Ishikawa (cell line): Measurements from ENCODE around the gene IREB2.

Source experiments
- CEBPB ChIP-seq: IDR thresholded peaks from 2 replicates; pipeline ENCODE4 v1.6.1; 2012
- CREB1 ChIP-seq: IDR thresholded peaks from 2 replicates; pipeline ENCODE4 v1.6.1; 2012; ENCODE audit warnings: low read depth
- EGR1 ChIP-seq: IDR thresholded peaks from 2 replicates; pipeline ENCODE4 v1.6.1; 2012
- EP300 ChIP-seq: IDR thresholded peaks from 2 replicates; pipeline ENCODE4 v1.6.1; 2012; ENCODE audit warnings: borderline replicate concordance
- FOXM1 ChIP-seq: IDR thresholded peaks from 2 replicates; pipeline ENCODE4 v1.6.1; 2012; ENCODE audit warnings: low read depth, borderline replicate concordance
- NFIC ChIP-seq: IDR thresholded peaks from 2 replicates; pipeline ENCODE4 v1.6.1; 2012
- RAD21 ChIP-seq: IDR thresholded peaks from 2 replicates; pipeline ENCODE4 v1.6.1; 2012; ENCODE audit warnings: low read depth
- TAF1 ChIP-seq: IDR thresholded peaks from 2 replicates; pipeline ENCODE4 v1.6.1; 2012; ENCODE audit warnings: low read depth, mild to moderate bottlenecking
- TCF12 ChIP-seq: IDR thresholded peaks from 2 replicates; pipeline ENCODE4 v1.6.1; 2012; ENCODE audit warnings: low read depth
- TEAD4 ChIP-seq: IDR thresholded peaks from 2 replicates; pipeline ENCODE4 v1.6.1; 2012
- YY1 ChIP-seq: IDR thresholded peaks from 2 replicates; pipeline ENCODE4 v1.6.1; 2012; ENCODE audit warnings: low read depth
- ZBTB7A ChIP-seq: IDR thresholded peaks from 2 replicates; pipeline ENCODE4 v1.6.1; 2012; ENCODE audit warnings: low read depth
- TF ChIP-seq, protein P1 (sequence below): IDR thresholded peaks from 2 replicates; pipeline ENCODE4 v1.6.1; 2012
- TF ChIP-seq, protein P2 (sequence below): IDR thresholded peaks from 2 replicates; pipeline ENCODE4 v1.6.1; 2012; ENCODE audit warnings: low read depth, mild to moderate bottlenecking
- TF ChIP-seq, protein P3 (sequence below): IDR thresholded peaks from 2 replicates; pipeline ENCODE4 v1.6.1; 2012

IREB2 gene

DNA sequence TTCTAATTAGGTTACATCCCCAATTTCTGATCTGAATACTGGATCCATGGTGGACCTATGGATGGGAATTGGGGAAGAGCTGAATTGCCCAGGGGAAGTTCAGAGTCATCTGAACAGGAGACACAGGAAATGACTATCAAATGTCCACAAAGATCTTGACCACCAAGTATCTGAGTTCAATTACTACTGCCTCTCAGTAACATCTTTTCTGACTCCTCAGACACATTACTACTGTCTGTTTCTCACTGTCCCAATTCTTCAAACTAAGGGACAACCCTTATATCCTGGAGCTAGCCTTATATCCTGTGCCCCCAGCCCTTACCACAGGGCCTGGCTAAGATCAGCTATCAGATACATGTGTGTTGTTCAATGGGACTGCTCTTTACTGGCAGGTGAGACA lies 10.1 kb upstream of the IREB2 start:
- TF ChIP-seq, protein P1, sequence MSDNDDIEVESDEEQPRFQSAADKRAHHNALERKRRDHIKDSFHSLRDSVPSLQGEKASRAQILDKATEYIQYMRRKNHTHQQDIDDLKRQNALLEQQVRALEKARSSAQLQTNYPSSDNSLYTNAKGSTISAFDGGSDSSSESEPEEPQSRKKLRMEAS: no peak
- TF ChIP-seq EP300: no peak
- TF ChIP-seq FOXM1: no peak
- TF ChIP-seq TAF1: no peak
- no peak for TF ChIP-seq RAD21
- TF ChIP-seq YY1: no peak
- TF ChIP-seq, protein P2, sequence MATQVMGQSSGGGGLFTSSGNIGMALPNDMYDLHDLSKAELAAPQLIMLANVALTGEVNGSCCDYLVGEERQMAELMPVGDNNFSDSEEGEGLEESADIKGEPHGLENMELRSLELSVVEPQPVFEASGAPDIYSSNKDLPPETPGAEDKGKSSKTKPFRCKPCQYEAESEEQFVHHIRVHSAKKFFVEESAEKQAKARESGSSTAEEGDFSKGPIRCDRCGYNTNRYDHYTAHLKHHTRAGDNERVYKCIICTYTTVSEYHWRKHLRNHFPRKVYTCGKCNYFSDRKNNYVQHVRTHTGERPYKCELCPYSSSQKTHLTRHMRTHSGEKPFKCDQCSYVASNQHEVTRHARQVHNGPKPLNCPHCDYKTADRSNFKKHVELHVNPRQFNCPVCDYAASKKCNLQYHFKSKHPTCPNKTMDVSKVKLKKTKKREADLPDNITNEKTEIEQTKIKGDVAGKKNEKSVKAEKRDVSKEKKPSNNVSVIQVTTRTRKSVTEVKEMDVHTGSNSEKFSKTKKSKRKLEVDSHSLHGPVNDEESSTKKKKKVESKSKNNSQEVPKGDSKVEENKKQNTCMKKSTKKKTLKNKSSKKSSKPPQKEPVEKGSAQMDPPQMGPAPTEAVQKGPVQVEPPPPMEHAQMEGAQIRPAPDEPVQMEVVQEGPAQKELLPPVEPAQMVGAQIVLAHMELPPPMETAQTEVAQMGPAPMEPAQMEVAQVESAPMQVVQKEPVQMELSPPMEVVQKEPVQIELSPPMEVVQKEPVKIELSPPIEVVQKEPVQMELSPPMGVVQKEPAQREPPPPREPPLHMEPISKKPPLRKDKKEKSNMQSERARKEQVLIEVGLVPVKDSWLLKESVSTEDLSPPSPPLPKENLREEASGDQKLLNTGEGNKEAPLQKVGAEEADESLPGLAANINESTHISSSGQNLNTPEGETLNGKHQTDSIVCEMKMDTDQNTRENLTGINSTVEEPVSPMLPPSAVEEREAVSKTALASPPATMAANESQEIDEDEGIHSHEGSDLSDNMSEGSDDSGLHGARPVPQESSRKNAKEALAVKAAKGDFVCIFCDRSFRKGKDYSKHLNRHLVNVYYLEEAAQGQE: no peak
- no peak for TF ChIP-seq CEBPB
- TF ChIP-seq EGR1: no peak
- TF ChIP-seq, protein P3, sequence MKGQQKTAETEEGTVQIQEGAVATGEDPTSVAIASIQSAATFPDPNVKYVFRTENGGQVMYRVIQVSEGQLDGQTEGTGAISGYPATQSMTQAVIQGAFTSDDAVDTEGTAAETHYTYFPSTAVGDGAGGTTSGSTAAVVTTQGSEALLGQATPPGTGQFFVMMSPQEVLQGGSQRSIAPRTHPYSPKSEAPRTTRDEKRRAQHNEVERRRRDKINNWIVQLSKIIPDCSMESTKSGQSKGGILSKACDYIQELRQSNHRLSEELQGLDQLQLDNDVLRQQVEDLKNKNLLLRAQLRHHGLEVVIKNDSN: no peak

DNA sequence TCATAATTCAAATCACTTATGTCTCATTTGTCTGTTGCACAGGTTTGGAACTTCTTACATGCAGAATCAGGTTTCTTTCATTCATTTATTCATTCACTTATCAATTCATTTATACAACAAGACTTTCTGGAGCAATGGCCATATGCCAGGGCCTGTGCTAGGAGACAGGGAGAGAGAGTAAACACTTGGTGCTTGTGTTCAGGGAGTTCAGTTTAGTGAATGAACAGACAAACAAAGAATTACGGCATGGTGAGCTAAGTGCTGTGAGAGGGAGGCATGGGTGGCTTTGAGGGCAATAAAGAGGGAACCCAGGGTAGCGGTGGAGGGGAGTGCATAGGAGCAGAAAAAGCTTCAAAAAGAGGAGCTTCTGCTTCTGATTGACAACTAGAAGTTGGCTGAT lies 8.5 kb upstream of the IREB2 start:
- TF ChIP-seq, protein P1: no peak
- no peak for TF ChIP-seq CEBPB
- TF ChIP-seq EP300: no peak
- no peak for TF ChIP-seq ZBTB7A
- TF ChIP-seq FOXM1: no peak
- TF ChIP-seq TEAD4: no peak
- no peak for TF ChIP-seq RAD21
- TF ChIP-seq YY1: no peak
- TF ChIP-seq, protein P2: no peak
- TF ChIP-seq CREB1: no peak
- TF ChIP-seq EGR1: no peak
- no peak for TF ChIP-seq TAF1

DNA sequence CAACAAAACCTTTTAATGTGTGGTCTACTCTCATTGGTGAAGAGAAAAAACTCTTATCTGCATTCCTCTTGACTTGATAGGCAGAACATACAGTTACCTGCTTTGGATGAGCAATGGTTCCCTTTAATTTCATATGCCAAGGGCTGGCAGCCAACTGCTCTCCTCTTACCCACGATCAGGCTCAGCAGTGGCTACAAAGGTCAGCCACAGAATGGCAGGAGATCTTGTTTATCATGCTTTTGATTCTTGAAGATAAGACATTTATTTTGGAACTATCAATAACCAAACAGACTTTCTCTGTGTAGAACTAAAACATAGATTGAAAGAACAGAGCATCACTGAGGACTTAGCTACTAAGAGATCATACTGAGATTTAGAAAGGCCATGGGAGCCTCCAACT lies 6.1 kb upstream of the IREB2 start:
- TF ChIP-seq NFIC (no peak), EGR1 (no peak), EP300 (no peak), RAD21 (no peak), FOXM1 (no peak), ZBTB7A (no peak), TEAD4 (no peak)
- TF ChIP-seq, protein P1: no peak

DNA sequence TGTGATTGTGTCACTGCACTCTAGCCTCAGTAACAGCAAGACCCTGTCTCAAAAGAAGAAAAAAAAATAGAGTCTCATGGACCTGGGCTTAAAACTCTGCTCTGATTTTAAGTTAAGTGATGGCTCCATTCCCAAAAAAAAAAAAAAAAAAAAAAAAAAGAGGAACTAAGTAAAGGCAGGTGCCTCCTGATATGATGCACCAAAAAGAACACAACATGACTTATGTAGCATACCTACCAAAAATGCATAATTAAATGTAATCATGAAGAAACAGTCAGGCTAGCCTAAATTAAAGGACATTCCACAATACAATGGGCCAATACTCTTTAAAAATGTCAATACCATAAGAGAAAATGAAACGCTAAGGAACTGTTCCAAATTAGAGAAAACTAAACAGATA lies 5.4 kb upstream of the IREB2 start:
- TF ChIP-seq NFIC (no peak), CEBPB (no peak), YY1 (no peak), FOXM1 (no peak), TEAD4 (no peak), RAD21 (no peak), TCF12 (no peak), EP300 (no peak), CREB1 (no peak), EGR1 (no peak), TAF1 (no peak)
- TF ChIP-seq, protein P3: no peak

DNA sequence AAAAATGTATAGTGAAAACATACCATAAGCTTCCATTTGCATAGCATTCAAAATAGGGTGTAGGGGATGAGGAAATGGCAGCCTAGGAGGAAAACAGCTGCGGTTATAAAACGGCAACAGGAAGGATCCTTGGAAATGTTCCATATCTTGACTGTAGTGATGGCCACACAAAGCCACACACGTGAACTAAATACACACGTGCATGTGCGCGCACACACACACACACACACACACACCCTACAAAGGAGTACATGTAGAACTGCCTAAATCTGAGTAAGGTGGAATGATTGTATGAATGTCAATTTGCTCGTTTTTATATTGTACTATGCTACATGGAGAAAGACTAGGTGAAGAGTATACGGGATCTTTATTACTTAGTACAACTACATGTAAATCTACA lies 3.9 kb upstream of the IREB2 start:
- TF ChIP-seq CREB1 (no peak), RAD21 (no peak), TEAD4 (no peak), TCF12 (no peak), FOXM1 (no peak), EGR1 (no peak), YY1 (no peak), ZBTB7A (no peak), CEBPB (no peak), TAF1 (no peak), NFIC (no peak), EP300 (no peak)
- TF ChIP-seq, protein P1: no peak
- TF ChIP-seq, protein P3: no peak
- TF ChIP-seq, protein P2: no peak
